ENCODE measurements around the gene TRHDE. TPM values are rescaled to one million over a fixed set of nuclear protein-coding genes. Genes with fewer than 3 reads are reported as not detected.

The TRHDE gene
- total and polyA plus RNA-seq, 2 of the 13 experiments (the other 11 are each of a cell fraction or from before 2014, with no cell fraction given), result not detected

GRCh38 chr12:72274931-72275330 lies 2.8 kb downstream of the TRHDE start:
- in situ Hi-C loops (cut with HindIII; ENCODE audit: extremely low pct_ligation_motif_present, low pct_unique_long_range_greater_than_20kb), result no loop called here

GRCh38 chr12:72275526-72275925 lies 3.4 kb downstream of the TRHDE start:
- no peak overlapping the region for H3K4me3 ChIP-seq (replicated peaks in 1 of 3; ENCODE audit: insufficient read depth in 1 of 3, low read depth in 2 of 3, low read length in 3 of 3)

More at GRCh38 chr12:72274931-72275330, 2.8 kb downstream of the TRHDE start:
- H3K4me2 ChIP-seq (ENCODE audit: low read depth, low read length), result no peak overlapping the region
- intact Hi-C loops (cut with micrococcal nuclease; ENCODE audit: unreplicated experiment), result no loop called here
- ChIA-PET POLR2A (no interaction called here), CTCF (ENCODE audit: low intra/inter-chr PET ratio, low total read pairs) (no interaction called here)
- TF ChIP-seq GATAD2A (CRISPR knock-in tag; IDR thresholded peaks at IDR 0.05) (0 out of 2 replicates have a peak, but pooled peaks have one; percentile 16), HNF4A (CRISPR knock-in tag; IDR thresholded peaks at IDR 0.05) (peak; percentile 45), ATF1 (CRISPR knock-in tag; IDR thresholded peaks at IDR 0.05) (no peak), CEBPB (IDR thresholded peaks at IDR 0.05; ENCODE audit: borderline replicate concordance, low read depth, low read length) (peak; percentile 82), SIN3A (IDR thresholded peaks at IDR 0.05; ENCODE audit: borderline replicate concordance, low read depth, low read length) (no peak), AHR (CRISPR knock-in tag; IDR thresholded peaks at IDR 0.05) (no peak), ATF4 (CRISPR knock-in tag; IDR thresholded peaks at IDR 0.05) (0 out of 4 replicates have a peak, but pooled peaks of 1 of the 2 experiments have one; percentile 25), NFE2L2 (IDR thresholded peaks at IDR 0.05; ENCODE audit: low read length) (no peak), TOPORS (CRISPR knock-in tag; IDR thresholded peaks at IDR 0.05) (no peak)
- WGBS (ENCODE audit: low lambda C conversion rate), result 11% methylated on average over 1 of the region's 1 CpG
- BruUV-seq (replicated peaks), result no TSS peak
- H3K36me3 ChIP-seq (replicated peaks in 1 of 2; ENCODE audit: control insufficient read depth in 1 of 2, insufficient read depth in 2 of 2, low read length in 2 of 2), result no peaks in the 10 kb centered on the region
- no peak overlapping the region for H3K4me3 ChIP-seq (replicated peaks in 1 of 3; ENCODE audit: insufficient read depth in 1 of 3, low read depth in 2 of 3, low read length in 3 of 3)
- peak; percentile 36; the same call in 1 of the 3 replicates for ATAC-seq
- no peak overlapping the region for H3K27ac ChIP-seq (ENCODE audit: extremely low read length, insufficient read depth, low read length)
- no peak overlapping the region for H3K9ac ChIP-seq (ENCODE audit: insufficient read depth, low read depth, low read length)
- H2AFZ ChIP-seq (ENCODE audit: low read length), result no peak overlapping the region
- no peak for FAIRE-seq
- no peaks in the 10 kb centered on the region for H3K79me2 ChIP-seq (ENCODE audit: insufficient read depth, low read length)
- no peaks in the 10 kb centered on the region for H3K9me3 ChIP-seq (ENCODE audit: low read length)
- no peaks in the 10 kb centered on the region; the same call in 1 of the 2 replicates for H3K4me1 ChIP-seq (ENCODE audit: insufficient read depth, low read length)
- peak; percentile 6 for DNase-seq (ENCODE audit: low spot score)
- no peaks in the 10 kb centered on the region for H4K20me1 ChIP-seq (ENCODE audit: insufficient read depth, low read length)
- H3K27me3 ChIP-seq (ENCODE audit: control insufficient read depth in 1 of 2, insufficient read depth in 2 of 2, low read length in 2 of 2), result peaks cover 8 to 30% of the 10 kb centered on the region in 2 experiments

More at GRCh38 chr12:72275526-72275925, 3.4 kb downstream of the TRHDE start:
- Histone ChIP-seq H3K27me3 (ENCODE audit: control insufficient read depth in 1 of 2, insufficient read depth in 2 of 2, low read length in 2 of 2) (peaks cover 8 to 26% of the 10 kb centered on the region in 2 experiments), H2AFZ (ENCODE audit: low read length) (no peak overlapping the region), H3K36me3 (replicated peaks in 1 of 2; ENCODE audit: control insufficient read depth in 1 of 2, insufficient read depth in 2 of 2, low read length in 2 of 2) (no peaks in the 10 kb centered on the region), H3K4me2 (ENCODE audit: low read depth, low read length) (no peak overlapping the region), H3K4me1 (ENCODE audit: insufficient read depth, low read length) (no peaks in the 10 kb centered on the region; the same call in 1 of the 2 replicates), H3K27ac (ENCODE audit: extremely low read length, insufficient read depth, low read length) (no peak overlapping the region), H4K20me1 (ENCODE audit: insufficient read depth, low read length) (no peaks in the 10 kb centered on the region), H3K9ac (ENCODE audit: insufficient read depth, low read depth, low read length) (no peak overlapping the region), H3K9me3 (ENCODE audit: low read length) (no peaks in the 10 kb centered on the region), H3K79me2 (ENCODE audit: insufficient read depth, low read length) (no peaks in the 10 kb centered on the region)
- TF ChIP-seq KLF15 (CRISPR knock-in tag; IDR thresholded peaks at IDR 0.05; ENCODE audit: borderline replicate concordance) (no peak), BCL3 (CRISPR knock-in tag; IDR thresholded peaks at IDR 0.05) (no peak), NAIF1 (CRISPR knock-in tag; IDR thresholded peaks at IDR 0.05; ENCODE audit: borderline replicate concordance) (no peak), IRX3 (CRISPR knock-in tag; IDR thresholded peaks at IDR 0.05; ENCODE audit: borderline replicate concordance, low read depth) (no peak), MATR3 (CRISPR knock-in tag; IDR thresholded peaks at IDR 0.05) (no peak)
- no peak for DNase-seq (ENCODE audit: low spot score)
- FAIRE-seq, result no peak
- POLR2A ChIA-PET, result no interaction called here
- CTCF ChIA-PET (ENCODE audit: low intra/inter-chr PET ratio, low total read pairs), result no interaction called here
- BruUV-seq (replicated peaks), result no TSS peak
- in situ Hi-C loops (cut with HindIII; ENCODE audit: extremely low pct_ligation_motif_present, low pct_unique_long_range_greater_than_20kb) (no loop called here), intact Hi-C loops (cut with micrococcal nuclease; ENCODE audit: unreplicated experiment) (no loop called here)
- ATAC-seq, result no peak
- WGBS (ENCODE audit: low lambda C conversion rate), result 14% methylated on average over 2 of the region's 2 CpGs
